GM19468 (cell line): ENCODE data around the gene ABCG8.

Source experiments
- ATAC-seq: cut with Tn5 transposase; IDR thresholded peaks from one replicate; pipeline ENCODE4 v1.9.1; 2021; ENCODE audit warnings: mild to moderate bottlenecking, moderate library complexity, moderate number of reproducible peaks; ENCODE audit not compliant: unreplicated experiment; ENCODE audit errors: extremely low read depth

ABCG8 gene

DNA sequence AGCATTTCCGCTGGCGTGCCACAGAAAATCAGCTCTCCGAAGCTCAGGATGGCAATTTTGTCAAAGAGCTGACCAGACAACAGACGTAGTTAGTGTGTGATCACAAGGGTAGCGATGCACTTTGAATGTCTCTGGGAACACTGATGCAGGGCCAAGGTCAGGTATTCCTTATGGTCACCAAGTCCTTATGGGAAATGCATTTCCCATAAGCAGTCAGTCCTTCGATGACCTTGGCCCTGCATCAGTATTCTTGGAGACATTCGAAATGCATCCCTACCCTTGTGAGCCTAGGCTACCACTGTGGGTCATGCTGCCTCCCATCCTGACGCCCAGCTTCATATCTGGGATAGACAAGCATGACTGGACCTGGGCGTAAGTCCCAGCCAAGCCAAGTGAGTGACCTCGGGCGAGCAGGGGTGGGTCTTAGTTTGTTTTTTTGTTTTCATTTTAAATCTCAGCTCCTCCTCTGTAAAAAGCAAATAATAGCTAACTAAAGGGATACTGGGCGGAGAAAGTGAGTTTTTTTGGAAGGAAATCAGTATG, 13.7 kb upstream of the ABCG8 start:
- no peak for ATAC-seq

DNA sequence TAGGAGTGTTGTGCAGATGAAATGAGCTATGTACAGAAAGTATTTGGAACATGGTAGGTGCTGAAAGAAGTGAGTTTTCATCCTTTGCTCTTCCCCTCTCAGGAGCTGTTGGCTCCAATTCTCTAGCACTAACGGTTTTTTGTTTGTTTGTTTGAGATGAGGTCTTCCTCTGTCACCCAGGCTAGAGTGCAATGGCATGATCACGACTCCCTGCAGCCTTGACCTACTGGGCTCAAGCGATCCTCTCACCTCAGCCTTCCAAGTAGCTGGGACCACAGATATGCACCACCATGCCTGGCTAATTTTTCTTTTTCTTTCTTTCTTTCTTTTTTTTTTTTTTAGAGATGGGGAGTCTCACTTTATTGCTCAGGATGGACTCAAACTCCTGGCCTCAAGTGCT, 12.9 kb upstream of the ABCG8 start:
- ATAC-seq, result no peak

DNA sequence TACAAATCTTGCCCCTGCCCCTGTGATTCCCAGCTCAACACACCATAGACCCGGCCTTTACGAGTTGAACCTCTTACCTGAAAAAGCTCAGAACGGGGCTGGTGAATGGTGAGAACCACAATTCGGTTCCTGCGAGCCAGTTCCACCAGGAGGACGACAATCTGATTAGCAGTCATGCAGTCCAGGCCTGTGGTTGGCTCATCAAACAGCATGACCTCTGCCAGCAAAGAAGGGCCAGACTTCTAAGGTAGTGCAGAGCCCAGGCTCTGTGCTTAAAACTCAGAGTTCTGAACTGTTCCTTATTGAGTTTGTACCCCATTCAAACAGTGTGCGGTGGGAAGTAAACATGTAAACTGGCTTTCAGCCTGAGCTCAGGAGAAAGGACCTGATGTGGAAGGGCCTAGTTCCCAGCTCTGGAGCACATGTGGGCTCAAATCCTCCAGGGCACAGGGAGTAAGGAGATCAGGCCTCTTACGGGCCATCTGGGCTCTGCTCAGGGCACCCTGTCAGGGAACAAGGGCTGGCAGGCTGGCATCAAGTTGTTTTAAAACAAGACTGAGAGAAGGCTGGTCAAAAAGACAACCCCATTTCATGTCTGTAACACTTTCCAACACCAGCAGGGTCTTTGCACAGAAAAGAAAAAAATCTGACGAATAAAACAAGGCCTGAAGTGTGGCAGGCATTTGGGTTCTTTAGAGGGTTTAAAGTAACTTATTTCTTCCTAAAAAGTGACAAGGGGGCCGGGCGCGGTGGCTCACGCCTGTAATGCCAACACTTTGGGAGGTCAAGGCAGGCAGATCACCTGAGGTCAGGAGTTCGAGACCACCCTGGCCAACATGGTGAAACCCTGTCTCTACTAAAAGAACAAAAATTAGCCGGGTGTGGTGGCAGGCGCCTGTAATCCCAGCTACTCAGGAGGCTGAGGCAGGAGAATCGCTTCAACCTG, 12.2 kb upstream of the ABCG8 start:
- ATAC-seq, result no peak

DNA sequence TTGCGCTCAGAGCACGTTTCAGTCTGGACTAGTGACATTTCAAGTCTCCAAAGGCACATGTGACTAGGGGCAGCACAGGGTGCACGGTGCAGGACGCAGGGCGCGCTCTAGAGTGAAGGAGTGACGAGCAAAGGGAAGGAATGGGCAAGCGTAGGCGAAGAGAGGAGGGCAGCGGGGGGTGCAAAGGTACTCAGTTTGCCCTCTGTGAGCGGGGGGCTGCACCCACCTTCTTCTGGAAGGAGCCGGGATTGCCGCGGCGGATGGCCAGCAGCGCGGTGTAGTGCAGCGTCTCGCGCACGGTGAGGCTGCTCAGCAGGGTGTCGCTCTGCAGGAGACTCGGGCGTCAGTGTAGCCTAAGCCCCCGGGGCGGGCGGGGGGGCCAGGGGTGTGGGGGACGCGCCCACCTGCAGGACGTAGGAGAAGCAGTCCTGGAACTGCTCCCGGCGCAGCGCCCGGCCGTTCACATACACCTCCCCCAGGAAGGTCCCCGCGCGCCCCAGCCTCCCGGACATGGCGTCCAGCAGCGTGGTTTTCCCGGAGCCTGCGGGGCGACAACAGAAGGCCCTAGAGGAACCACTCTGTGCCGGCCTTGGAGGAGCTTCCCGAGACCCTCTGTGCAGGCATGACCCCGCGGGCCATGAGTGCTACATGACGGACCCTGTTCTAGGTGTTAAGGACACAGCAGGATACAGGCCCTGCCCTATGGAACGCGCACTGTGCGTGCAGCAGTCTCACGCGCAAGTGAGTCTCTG, 7.1 kb upstream of the ABCG8 start:
- no peak for ATAC-seq

DNA sequence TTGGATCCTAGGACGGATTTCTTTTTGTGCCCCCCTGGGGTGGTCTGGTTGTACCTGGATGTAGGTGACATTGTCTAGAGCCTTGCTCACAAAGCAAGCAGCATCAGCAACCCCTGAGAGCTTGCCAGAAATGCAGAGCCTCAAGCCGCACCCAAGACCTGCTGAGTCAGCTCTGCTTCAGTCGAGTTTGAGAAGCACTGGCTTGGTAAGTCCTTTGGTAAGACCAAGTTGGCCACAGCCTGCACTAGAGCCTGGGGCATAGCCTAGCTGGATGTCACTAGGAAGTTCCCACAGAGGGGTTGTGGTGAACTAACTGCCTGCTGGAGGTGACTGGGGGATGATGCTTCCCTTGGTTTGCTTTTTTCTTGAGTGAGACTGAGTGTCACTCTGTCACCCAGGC, 6.3 kb upstream of the ABCG8 start:
- ATAC-seq, result no peak

DNA sequence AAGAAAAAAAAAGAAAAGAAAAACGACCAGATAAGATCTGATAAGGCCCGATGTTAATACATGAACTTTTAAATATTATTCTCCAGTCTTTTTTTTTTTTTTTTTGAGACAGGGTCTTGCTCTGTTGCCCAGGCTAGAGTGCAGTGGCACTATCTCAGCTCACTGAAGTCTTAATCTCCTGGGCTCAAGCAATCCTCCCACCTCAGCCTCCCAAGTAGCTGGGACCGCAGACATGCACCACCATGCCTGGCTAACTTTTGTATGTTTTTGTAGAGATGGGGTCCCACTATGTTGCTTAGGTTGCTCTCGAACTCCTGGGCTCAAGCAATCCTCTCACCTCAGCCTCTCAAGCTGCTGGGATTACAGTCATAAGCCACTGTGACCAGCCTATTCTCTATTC, 1.7 kb upstream of the ABCG8 start:
- ATAC-seq, result no peak

DNA sequence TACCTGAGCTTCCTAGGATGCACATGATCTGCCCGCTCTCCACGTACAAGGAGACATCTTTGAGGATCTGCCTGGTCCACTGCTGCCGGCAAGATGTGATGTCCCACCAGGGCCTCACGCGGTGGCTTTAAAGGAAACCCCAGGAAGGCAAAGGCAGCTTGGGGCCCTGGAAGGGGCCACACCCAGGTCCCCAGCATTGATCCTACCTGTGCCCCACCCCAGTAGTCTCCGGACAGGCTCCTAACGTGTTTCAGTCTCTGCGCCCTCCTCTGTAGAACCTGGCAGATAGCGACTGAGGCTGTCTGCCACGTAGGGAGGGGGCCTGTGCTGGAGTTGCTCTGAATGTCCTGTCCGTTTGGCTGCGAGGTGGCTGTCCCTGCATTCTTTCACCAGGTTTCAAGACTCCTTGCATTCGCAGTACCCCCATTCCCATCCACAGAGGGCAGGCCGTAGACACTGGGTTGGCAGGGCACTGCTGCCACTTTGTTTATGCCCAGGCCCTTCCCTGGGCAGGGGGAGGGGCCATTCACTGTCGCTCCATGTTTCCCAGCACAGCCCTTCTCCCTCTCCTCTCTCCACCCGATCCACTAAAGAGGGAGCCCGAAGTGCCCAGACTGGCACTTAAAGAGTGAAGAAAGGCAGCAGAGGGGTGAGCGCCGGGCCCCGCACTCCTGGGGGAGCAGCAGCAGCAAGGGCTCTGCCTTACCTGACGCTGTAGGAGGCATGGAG, 776 bp upstream of the ABCG8 start:
- ATAC-seq, result no peak

DNA sequence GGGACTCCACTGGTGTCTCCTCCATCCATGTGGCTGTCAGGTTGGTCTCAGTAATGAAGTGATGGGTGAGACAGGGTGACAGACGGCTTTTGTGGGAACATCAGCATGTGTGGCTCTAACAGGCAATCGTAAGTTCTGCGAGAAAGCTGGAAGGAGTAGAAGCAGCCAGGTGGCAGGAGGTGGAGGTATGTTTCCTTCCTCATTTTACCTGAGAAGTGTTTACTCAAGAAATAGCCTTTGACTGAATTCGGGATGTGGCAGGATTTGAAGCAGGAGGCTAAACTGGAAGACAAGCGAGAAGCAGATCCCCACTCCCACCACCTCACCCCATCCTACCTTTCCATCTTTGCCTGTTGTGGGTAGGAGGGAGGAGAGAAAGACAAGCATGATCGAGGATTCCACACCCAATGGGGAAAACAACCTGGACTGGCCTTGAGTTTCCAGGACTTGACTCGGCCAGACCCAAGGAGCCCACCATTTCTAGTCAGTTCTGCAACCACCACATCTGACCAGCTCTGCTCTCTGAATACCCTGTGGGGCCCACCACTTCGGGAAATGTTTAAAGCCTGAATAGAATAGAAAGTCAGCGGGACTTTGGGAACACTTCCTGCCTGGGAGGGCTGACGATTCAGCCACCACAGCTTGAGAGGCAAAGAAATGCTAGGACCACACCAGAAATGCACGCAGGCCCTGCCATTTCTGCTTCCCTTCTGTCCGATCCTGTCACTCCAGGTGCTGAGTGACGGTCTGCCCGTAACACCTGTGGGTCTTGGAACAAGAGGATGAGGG, 1.2 kb downstream of the ABCG8 start:
- no peak for ATAC-seq

DNA sequence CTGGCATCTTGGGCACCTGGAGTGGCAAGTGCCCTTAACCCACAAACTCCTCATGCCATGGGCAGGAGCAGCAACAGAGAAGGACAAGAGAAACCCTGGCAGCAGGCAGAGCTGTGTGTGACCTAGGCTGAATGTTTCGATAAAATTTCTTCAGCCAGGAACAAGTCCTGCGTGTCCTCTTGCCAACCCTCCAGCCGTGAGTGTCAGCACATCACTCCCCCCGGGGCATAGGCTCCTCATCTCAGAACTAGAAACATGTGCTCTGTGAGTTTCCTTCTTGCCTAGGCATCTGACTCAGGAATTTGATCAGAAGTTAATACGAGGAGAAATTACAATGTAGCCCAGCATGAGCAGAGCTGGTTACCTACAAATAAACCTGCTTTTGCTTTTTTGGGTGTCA, 2.2 kb downstream of the ABCG8 start:
- no peak for ATAC-seq

DNA sequence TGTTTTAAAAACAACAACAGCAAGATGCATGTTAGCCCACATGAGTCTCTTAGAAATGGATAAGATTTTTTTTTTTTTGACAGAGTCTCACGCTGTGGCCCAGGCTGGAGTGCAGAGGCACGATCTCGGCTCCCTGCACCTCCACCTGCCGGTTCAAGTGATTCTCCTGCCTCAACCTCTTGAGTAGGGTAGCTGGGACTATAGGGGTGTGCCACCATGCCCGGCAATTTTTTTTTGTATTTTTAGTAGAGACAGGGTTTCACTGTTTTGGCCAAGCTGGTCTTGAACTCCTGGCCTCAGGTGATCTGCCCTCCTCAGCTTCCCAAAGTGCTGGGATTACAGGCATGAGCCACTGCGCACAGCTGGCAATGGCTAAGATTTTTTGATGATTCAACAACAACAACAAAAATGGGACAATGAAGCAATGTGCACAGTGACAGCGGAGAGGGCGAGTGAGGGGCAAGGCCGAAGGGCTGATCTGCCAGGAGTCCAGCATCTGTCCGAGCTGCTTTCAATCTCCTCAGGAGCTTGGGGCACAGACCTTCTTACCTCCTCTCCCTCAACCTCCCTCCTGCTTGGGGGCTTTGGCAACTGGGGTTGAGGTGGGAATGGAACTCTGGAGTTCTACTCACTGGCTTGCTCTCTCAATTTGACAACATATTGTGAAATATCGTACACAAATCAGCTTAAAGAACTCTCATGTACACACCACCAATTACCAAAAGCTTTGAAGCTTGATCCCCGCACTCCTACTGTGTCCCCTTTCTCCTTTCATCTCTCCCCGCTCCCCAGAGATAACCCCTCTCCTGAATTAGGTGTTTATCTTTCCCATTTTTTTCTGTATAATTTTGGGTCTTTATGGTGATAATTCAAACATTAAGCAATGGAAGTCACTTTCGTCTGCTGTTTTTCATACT, 3.4 kb downstream of the ABCG8 start:
- no peak for ATAC-seq

DNA sequence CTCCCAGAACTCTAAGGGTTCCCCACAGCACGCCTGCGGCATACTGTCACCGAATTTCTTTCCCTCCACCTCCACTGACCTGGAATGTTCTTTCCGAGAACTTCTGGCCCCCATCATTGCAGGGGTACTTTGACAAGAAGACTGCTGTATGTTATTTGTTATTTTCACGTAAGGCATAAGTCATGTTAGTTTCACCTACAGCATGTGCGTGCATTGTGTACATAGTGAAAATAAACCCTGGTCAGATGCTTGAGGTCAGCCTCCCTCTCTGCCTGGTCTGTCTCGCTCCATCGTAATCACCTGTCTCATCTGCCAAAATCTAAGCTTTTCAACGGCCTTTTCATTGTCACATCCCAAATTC, 4.1 kb downstream of the ABCG8 start:
- no peak for ATAC-seq

DNA sequence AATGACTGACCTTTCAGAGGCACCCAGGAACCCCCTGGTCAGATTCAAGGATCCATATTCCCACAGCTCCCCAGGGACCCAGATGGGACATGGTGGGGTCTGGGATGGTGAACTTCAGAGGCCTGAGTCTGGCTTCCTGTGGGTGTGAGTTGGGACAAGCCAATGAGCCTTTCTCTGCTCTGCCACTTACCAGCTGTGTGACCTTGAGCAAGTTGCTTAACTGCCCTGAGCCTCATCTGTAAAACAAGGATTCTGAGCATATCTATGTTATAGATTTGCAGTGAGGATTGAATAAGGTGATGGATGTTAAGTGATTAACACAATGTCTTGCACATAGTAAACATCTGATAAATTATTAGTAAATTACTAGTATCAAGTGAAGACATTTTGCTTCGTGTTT, 6.4 kb downstream of the ABCG8 start:
- no peak for ATAC-seq

DNA sequence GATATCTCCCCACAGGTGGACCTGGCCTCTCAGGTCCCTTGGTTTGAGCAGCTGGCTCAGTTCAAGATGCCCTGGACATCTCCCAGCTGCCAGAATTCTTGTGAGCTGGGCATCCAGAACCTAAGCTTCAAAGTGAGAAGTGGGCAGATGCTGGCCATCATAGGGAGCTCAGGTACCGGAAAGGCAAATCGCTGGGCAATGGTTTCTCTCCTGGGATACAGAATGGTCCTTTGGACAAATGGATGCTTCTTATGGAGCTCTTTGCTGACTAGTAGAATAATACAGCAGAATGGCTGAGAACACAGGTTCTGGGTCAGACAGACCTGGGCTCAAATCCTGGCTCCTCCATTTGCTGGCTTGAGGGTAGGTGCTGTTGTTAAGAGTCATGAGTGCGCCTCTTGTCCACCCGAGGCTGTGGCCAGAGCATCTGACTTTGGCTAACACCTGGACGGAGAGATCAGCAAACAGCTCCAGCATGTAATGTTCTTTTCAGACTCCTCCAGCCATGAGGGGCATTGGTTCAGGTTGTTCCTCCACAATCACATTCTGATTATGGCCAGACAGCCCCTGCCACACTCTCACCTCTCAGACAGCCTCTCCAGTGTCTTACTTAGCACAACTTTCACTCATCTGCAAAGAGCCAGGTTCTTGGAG, 7.5 kb downstream of the ABCG8 start:
- ATAC-seq, result no peak

DNA sequence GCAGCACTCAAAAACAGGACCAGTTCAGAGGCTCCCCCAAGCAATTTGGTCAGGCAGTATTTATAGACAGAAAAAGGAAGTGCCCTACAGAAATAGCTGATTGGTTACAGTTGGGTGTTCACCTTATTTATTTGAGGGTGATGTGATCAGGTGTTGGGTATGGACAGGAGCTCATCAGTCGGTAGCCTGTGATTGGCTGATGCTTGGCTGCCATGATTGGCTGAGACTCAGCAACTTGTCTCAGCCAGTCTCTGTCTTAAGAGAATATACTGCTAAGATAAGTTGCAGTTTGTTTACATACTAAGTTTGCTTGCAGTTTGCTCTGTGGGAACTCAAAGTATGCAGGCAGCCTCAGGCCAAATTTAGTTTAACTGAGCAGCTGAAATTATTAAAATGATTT, 9.4 kb downstream of the ABCG8 start:
- no peak for ATAC-seq

DNA sequence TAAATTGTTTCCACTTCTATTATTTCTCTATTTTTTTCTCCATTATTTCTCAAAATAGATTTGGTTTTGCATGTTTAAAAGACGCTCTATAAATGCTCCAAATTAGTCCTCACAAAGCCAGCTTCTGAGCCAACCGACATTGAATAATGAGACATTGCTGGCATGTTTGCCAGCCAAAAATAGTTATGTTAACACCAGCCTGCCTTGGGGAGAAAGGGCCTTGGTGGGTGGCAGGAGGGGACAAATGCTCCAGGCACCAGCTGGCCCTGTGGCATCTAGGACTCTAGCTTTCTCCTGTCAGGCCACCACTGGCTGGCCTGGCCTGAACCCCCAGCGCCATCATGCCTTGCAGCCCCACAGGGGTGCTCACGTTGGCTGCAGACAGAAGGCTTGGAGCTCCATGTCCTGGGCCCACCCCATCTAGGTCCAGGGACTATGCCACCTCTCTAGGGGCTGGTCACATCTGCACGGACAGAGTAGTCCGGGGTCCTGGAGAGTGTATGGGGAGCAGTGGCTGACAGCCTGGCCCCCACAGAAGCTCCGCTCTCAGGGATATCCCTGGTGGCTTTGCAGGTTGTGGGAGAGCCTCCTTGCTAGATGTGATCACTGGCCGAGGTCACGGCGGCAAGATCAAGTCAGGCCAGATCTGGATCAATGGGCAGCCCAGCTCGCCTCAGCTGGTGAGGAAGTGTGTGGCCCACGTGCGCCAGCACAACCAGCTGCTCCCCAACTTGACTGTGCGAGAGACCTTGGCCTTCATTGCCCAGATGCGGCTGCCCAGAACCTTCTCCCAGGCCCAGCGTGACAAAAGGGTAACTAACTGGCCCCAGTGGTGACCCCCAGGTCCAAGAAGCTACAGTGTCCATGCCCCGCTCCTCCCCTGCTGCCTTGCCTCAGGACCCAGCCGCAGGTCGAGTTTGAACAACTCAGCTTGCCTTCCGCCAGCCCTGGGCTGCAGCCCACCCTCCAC, 12.5 kb downstream of the ABCG8 start:
- no peak for ATAC-seq

DNA sequence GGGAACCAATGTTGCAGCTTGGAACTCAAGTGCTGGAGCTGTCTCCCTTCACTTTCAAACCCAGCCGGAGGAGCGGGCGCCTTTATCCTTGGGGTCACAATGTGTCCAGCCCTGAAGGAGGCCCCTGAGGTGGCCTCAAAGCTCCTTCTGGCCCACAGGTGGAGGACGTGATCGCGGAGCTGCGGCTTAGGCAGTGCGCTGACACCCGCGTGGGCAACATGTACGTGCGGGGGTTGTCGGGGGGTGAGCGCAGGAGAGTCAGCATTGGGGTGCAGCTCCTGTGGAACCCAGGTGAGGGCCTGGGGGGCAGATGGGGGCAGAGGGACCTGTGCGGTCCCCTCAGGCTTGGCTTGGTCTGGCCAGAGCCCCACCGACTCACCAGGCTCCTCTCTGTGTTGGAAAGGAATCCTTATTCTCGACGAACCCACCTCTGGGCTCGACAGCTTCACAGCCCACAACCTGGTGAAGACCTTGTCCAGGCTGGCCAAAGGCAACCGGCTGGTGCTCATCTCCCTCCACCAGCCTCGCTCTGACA, 13.5 kb downstream of the ABCG8 start:
- no peak for ATAC-seq
